A673 (cell line): ENCODE measurements around the gene PRLR. TPM values are rescaled to one million over a fixed set of nuclear protein-coding genes. Genes with fewer than 3 reads are reported as not detected.

ENCODE experiments used
- BruUV-seq: library from RNA; stranded (reverse); fragments of 400-500 nt; replicated peaks from 2 replicates; lab custom pipeline; 2021; lab: Mats Ljungman, UMichigan
- CTCF ChIA-PET: fragments of 300-600 bp; sonication (Branson Sonifier 250); formaldehyde crosslinking; loops from one replicate; lab custom pipeline; 2022; ENCODE audit warnings: antibody characterized with exemption; lab: Charles Lee
- POLR2A ChIA-PET: fragments of 300-600 bp; sonication (Branson Sonifier 250); formaldehyde crosslinking; loops from one replicate; lab custom pipeline; 2022; ENCODE audit warnings: antibody characterized with exemption; ENCODE audit not compliant: low non-redundant PET; lab: Charles Lee
- DNase-seq: peaks from one replicate; pipeline ENCODE4 v3.0.0-alpha.2; 2015; ENCODE audit warnings: low spot score
- H3K27ac ChIP-seq: fragments of 200-600 bp; sonication (generic); 2 replicates; pipeline ENCODE4 v1.5.1; 2016; ENCODE audit warnings: mixed run types, low read depth, mild to moderate bottlenecking, mixed read lengths, antibody characterized with exemption, low read length; ENCODE audit not compliant: poor library complexity, severe bottlenecking
- H3K27me3 ChIP-seq: fragments of 200-600 bp; sonication (generic); replicated peaks from 2 replicates; pipeline ENCODE4 v1.6.1; 2017; ENCODE audit warnings: mixed run types, low read depth, mild to moderate bottlenecking, mixed read lengths, antibody characterized with exemption, low read length; ENCODE audit not compliant: insufficient read depth, poor library complexity
- H3K36me3 ChIP-seq: fragments of 200-600 bp; sonication (generic); 2 replicates; pipeline ENCODE4 v1.6.1; 2016; ENCODE audit warnings: mixed run types, mild to moderate bottlenecking, mixed read lengths, antibody characterized with exemption, low read length; ENCODE audit not compliant: insufficient read depth, poor library complexity, severe bottlenecking
- H3K4me1 ChIP-seq: fragments of 200-600 bp; sonication (generic); 2 replicates; pipeline ENCODE4 v1.6.1; 2017; ENCODE audit warnings: mixed run types, mild to moderate bottlenecking, mixed read lengths, antibody characterized with exemption, low read length; ENCODE audit not compliant: insufficient read depth, poor library complexity, severe bottlenecking
- H3K4me3 ChIP-seq: fragments of 200-600 bp; sonication (generic); 2 replicates; pipeline ENCODE4 v1.5.1; 2016; ENCODE audit warnings: low read depth, mixed run types, mild to moderate bottlenecking, mixed read lengths, low read length; ENCODE audit not compliant: poor library complexity, severe bottlenecking
- H3K9me3 ChIP-seq: fragments of 200-600 bp; sonication (generic); 2 replicates; pipeline ENCODE4 v1.6.1; 2016; ENCODE audit warnings: mixed run types, low read depth, mild to moderate bottlenecking, mixed read lengths, antibody characterized with exemption, low read length; ENCODE audit not compliant: poor library complexity, severe bottlenecking
- CTCF ChIP-seq: fragments of 300-800, 200-600 bp; sonication (generic); conservative IDR thresholded peaks from 2 replicates; pipeline ENCODE4 v1.5.1; 2017; ENCODE audit warnings: low read depth, mild to moderate bottlenecking, antibody characterized with exemption, low read length, moderate library complexity, mixed read lengths
- EZH2 ChIP-seq: fragments of 200-600 bp; sonication (generic); IDR thresholded peaks from 2 replicates; pipeline ENCODE4 v1.6.1; 2017; ENCODE audit warnings: borderline replicate concordance, low read depth, mild to moderate bottlenecking, mixed read lengths, antibody characterized with exemption, low read length; ENCODE audit not compliant: poor library complexity, severe bottlenecking
- intact Hi-C: fragments of 100-400 bp; cut with micrococcal nuclease; formaldehyde crosslinking; loops from one replicate; pipeline ENCODE4 v1.10.0; 2022; ENCODE audit not compliant: unreplicated experiment
- total RNA-seq: library from RNA; stranded (reverse); gene quantifications from 2 replicates; pipeline ENCODE4 v1.2.3, GENCODE V29; 2021

The PRLR gene
- total RNA-seq, 1 experiment from 2014 or later, result not detected

- CTCF ChIA-PET, result no interaction called here
- peaks cover 19% of the 10 kb centered on the region for H3K27me3 ChIP-seq
- H3K27ac ChIP-seq, result no peak overlapping the region
- H3K36me3 ChIP-seq, result no peaks in the 10 kb centered on the region
- H3K4me1 ChIP-seq, result no peaks in the 10 kb centered on the region
- H3K4me3 ChIP-seq, result no peak overlapping the region
- no peak for TF ChIP-seq CTCF
- TF ChIP-seq EZH2, result no peak
- intact Hi-C loops, result no loop called here
- no peak for DNase-seq
- no peaks in the 10 kb centered on the region for H3K9me3 ChIP-seq
- POLR2A ChIA-PET, result no interaction called here
- no TSS peak for BruUV-seq
Observed at GRCh38 chr5:35059251-35059650, 171.0 kb downstream of the PRLR start.

GRCh38 chr5:35058374-35058788 lies 171.9 kb downstream of the PRLR start:
- intact Hi-C loops, result no loop called here
- Histone ChIP-seq H3K4me1 (no peaks in the 10 kb centered on the region), H3K27ac (no peak overlapping the region), H3K27me3 (peaks cover 17% of the 10 kb centered on the region), H3K9me3 (no peaks in the 10 kb centered on the region), H3K36me3 (no peaks in the 10 kb centered on the region), H3K4me3 (no peak overlapping the region)
- BruUV-seq, result no TSS peak
- POLR2A ChIA-PET, result interaction anchor here (0.7 kb wide), 1 partner anchor 1026 kb away, joined by 3 read pairs; no protein-coding TSS in a partner anchor
- TF ChIP-seq CTCF (no peak), EZH2 (no peak)
- CTCF ChIA-PET, result no interaction called here
- no peak for DNase-seq

GRCh38 chr5:35056686-35057085 lies 173.6 kb downstream of the PRLR start:
- BruUV-seq, result no TSS peak
- ChIA-PET POLR2A (no interaction called here), CTCF (no interaction called here)
- no peaks in the 10 kb centered on the region for H3K4me1 ChIP-seq
- intact Hi-C loops, result no loop called here
- peaks cover 12% of the 10 kb centered on the region for H3K27me3 ChIP-seq
- DNase-seq, result no peak
- TF ChIP-seq EZH2, result no peak
- H3K27ac ChIP-seq, result no peak overlapping the region
- H3K36me3 ChIP-seq, result no peaks in the 10 kb centered on the region
- H3K4me3 ChIP-seq, result no peak overlapping the region
- no peaks in the 10 kb centered on the region for H3K9me3 ChIP-seq

- intact Hi-C loops, result no loop called here
- ChIA-PET CTCF (no interaction called here), POLR2A (no interaction called here)
Observed at GRCh38 chr5:35052838-35053237, 177.4 kb downstream of the PRLR start.

More at GRCh38 chr5:35052838-35053237, 177.4 kb downstream of the PRLR start:
- Histone ChIP-seq H3K27ac (no peak overlapping the region), H3K9me3 (no peaks in the 10 kb centered on the region), H3K36me3 (no peaks in the 10 kb centered on the region), H3K27me3 (peaks cover 8% of the 10 kb centered on the region), H3K4me1 (no peaks in the 10 kb centered on the region), H3K4me3 (no peak overlapping the region)
- no peak for DNase-seq
- BruUV-seq, result no TSS peak
- no peak for TF ChIP-seq EZH2
- TF ChIP-seq CTCF, result no peak
